Measurements from ENCODE around the gene IGF1R. TPM values are rescaled to one million over a fixed set of nuclear protein-coding genes. Genes with fewer than 3 reads are reported as not detected.

The IGF1R gene
- total and polyA plus RNA-seq, 2 of the 13 experiments (the other 11 are each of a cell fraction or from before 2014, with no cell fraction given) = 15.9 to 18.4 TPM

DNA sequence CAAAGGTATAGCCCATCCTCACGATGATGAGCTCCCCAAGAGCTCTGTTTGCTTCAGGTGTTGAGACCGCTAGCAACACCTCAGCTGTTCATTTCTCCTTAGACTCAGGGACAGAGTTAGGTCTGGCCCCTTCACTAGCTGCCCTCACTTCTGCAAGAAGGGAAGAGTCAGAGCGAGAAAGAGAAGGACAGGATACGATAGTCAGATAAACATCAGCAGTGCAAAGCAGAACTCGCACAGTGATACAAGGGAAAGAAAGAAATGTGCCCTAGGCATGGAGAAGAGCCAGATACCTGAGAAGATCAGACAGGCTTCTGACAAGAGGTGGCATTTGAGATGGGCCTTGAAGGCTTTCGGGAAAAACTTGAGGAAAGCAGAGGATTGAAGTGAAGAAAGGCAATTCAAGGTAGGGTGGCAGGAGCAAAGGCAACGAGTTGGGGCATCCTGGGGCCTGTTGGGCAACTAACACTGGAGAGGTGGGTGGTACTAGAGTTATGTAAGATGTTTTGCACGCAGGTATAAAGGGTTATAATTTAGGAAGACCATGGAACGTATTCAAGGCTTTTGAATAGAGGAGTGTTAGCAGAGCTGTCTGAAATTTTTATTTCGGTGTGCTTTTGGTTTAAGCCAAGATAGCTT is 253.2 kb downstream of the IGF1R start:
- ATAC-seq (no peak), DNase-seq (ENCODE audit: low spot score) (no peak), FAIRE-seq (no peak)
- no peaks in the 10 kb centered on the region for H3K9me3 ChIP-seq (ENCODE audit: low read length)
- H3K9ac ChIP-seq (ENCODE audit: insufficient read depth, low read depth, low read length) = no peak overlapping the region
- no peak overlapping the region for H3K27ac ChIP-seq (ENCODE audit: extremely low read length, insufficient read depth, low read length)
- H3K36me3 ChIP-seq (replicated peaks in 1 of 2; ENCODE audit: control insufficient read depth in 1 of 2, insufficient read depth in 2 of 2, low read length in 2 of 2) = peaks cover 16 to 52% of the 10 kb centered on the region in 2 experiments
- H3K27me3 ChIP-seq (ENCODE audit: control insufficient read depth in 1 of 2, insufficient read depth in 2 of 2, low read length in 2 of 2) = no peaks in the 10 kb centered on the region
- no TSS peak for BruUV-seq (replicated peaks)
- intact Hi-C loops (cut with micrococcal nuclease; ENCODE audit: unreplicated experiment) (no loop called here), in situ Hi-C loops (cut with HindIII; ENCODE audit: extremely low pct_ligation_motif_present, low pct_unique_long_range_greater_than_20kb) (no loop called here)
- TF ChIP-seq ZBTB20 (CRISPR knock-in tag; IDR thresholded peaks at IDR 0.05; ENCODE audit: borderline replicate concordance, low read depth) (no peak), KLF11 (CRISPR knock-in tag; IDR thresholded peaks at IDR 0.05) (no peak), TAF1 (CRISPR knock-in tag; IDR thresholded peaks at IDR 0.05) (no peak), FOXK2 (IDR thresholded peaks at IDR 0.05) (no peak), BRCA1 (CRISPR knock-in tag; IDR thresholded peaks at IDR 0.05) (no peak), ZNF326 (CRISPR knock-in tag; IDR thresholded peaks at IDR 0.05; ENCODE audit: borderline replicate concordance) (no peak), ZNF251 (CRISPR knock-in tag; IDR thresholded peaks at IDR 0.05) (no peak), FOXC1 (CRISPR knock-in tag; IDR thresholded peaks at IDR 0.05; ENCODE audit: borderline replicate concordance) (no peak), TP53 (CRISPR knock-in tag; conservative IDR thresholded peaks at IDR 0.05) (no peak), ZNF790 (CRISPR knock-in tag; IDR thresholded peaks at IDR 0.05; ENCODE audit: borderline replicate concordance) (no peak), GLI4 (CRISPR knock-in tag; IDR thresholded peaks at IDR 0.05; ENCODE audit: borderline replicate concordance) (no peak), SRSF1 (optimal IDR thresholded peaks at IDR 0.05; ENCODE audit: low read depth, low read length) (no peak), ZNF44 (CRISPR knock-in tag; IDR thresholded peaks at IDR 0.05) (no peak)
- TF ChIP-seq, protein P1, sequence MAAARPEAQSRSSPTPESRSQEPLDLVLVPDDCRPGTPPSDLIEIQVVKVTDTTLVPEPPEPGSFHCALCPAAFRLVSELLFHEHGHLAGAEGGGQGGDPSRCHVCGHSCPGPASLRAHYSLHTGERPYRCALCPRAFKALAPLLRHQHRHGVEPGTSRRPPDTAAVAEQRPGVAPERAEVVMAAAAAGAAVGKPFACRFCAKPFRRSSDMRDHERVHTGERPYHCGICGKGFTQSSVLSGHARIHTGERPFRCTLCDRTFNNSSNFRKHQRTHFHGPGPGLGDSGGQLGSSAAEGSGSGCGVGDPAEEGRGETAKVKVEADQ (CRISPR knock-in tag; IDR thresholded peaks at IDR 0.05; ENCODE audit: borderline replicate concordance) = no peak
- ChIA-PET CTCF (ENCODE audit: low intra/inter-chr PET ratio, low total read pairs) (no interaction called here), POLR2A (no interaction called here)
- peaks cover 4% of the 10 kb centered on the region for H3K79me2 ChIP-seq (ENCODE audit: insufficient read depth, low read length)
- H2AFZ ChIP-seq (ENCODE audit: low read length) = no peak overlapping the region
- H3K4me2 ChIP-seq (ENCODE audit: low read depth, low read length) = no peak overlapping the region
- no peak overlapping the region for H3K4me3 ChIP-seq (replicated peaks in 1 of 3; ENCODE audit: insufficient read depth in 1 of 3, low read depth in 2 of 3, low read length in 3 of 3)
- peaks cover 10% of the 10 kb centered on the region for H4K20me1 ChIP-seq (ENCODE audit: insufficient read depth, low read length)
- WGBS (ENCODE audit: low lambda C conversion rate) = 96% methylated on average over 10 of the region's 10 CpGs
- H3K4me1 ChIP-seq (ENCODE audit: insufficient read depth, low read length) = peaks cover 23% of the 10 kb centered on the region
